GM12875 (cell line): Measurements from ENCODE around the gene DNAJB6.

Experiments used
- H3K4me3 ChIP-seq: one replicate; pipeline ENCODE4 v1.5.1; 2011; ENCODE audit warnings: low read depth, low read length, control low read depth
- CTCF ChIP-seq: IDR thresholded peaks from 2 replicates; pipeline ENCODE4 v1.5.1; 2011; ENCODE audit warnings: low read depth, mild to moderate bottlenecking, control low read depth, inconsistent platforms, low read length, moderate library complexity, borderline replicate concordance; ENCODE audit not compliant: insufficient read depth

Gene DNAJB6

DNA sequence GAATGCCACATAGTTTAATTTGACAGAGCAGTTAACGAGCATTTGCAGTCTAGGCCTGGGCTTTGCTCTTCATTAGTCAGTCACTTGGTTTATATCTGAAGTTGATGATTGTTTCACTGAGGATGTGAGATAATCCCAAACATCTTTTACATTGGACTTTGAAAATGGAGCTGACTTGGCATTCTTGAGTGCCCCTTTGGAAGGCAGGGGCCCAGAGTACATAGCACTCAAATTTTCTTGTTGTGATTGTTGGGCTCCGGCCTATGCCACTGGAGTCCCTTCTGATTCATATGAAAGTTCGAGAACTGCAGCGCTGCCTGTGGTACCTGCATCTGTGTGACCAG, 21.9 kb downstream of the DNAJB6 start:
- H3K4me3 ChIP-seq: no peak overlapping the region
- no peak for TF ChIP-seq CTCF

- no peak for TF ChIP-seq CTCF
- no peak overlapping the region for H3K4me3 ChIP-seq
Measured at GRCh38 chr7:157359581-157359980, 22.8 kb downstream of the DNAJB6 start.

GRCh38 chr7:157360483-157361025, 23.8 kb downstream of the DNAJB6 start:
- no peak for TF ChIP-seq CTCF
- H3K4me3 ChIP-seq: no peak overlapping the region

GRCh38 chr7:157361537-157361936, 24.7 kb downstream of the DNAJB6 start:
- TF ChIP-seq CTCF: no peak
- no peak overlapping the region for H3K4me3 ChIP-seq

DNA sequence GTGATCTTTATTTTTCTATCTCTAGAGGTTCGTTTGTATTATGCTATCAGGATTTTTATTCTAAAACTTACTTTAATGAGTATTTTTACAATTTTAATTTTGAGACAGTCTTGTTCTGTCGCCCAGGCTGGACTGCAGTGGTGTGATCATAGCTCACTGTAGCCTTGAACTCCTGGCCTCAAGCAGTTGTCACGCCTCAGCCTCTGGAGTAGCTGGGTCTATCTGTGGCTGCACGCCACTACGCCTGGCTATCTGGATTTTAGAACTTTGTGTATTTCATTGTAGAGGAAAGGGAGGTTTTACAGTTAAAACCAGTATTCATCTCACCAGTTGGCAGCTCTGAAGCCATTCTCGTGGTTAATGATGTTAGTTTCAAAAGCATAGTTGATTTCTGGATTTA, 25.9 kb downstream of the DNAJB6 start:
- TF ChIP-seq CTCF: no peak
- no peak overlapping the region for H3K4me3 ChIP-seq

GRCh38 chr7:157366722-157367121, 29.9 kb downstream of the DNAJB6 start:
- no peak for TF ChIP-seq CTCF
- H3K4me3 ChIP-seq: no peak overlapping the region

DNA sequence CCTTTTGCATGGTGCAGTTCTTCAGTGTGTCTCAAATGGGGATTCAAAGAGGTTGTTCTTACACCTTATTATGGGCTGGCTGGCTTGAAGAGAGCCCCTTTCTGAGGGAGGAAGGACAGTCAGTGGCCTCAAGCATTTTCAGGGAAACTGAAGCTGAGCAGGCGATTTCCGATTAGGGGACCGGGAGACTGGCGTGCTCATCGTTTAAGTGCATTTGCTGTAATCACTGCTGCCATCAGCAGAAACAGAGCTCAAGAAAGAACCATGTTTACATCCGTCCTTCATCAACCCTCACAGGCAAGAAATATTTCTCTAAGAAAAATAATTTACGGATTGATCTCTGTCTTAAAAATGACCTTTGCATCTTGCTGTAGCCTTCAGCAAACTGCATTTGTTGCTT, 32.2 kb downstream of the DNAJB6 start:
- no peak for TF ChIP-seq CTCF
- no peak overlapping the region for H3K4me3 ChIP-seq
